ENCODE measurements around the gene RPL22. TPM values are rescaled to one million over a fixed set of nuclear protein-coding genes. Genes with fewer than 3 reads are reported as not detected.

RPL22 gene
- total and polyA plus RNA-seq, 2 of the 13 experiments (the other 11 are each of a cell fraction or from before 2014, with no cell fraction given) = 214 to 545 TPM

- 0 out of 2 replicates have a peak, but pooled peaks have one; percentile 25 for TF ChIP-seq HNRNPL (IDR thresholded peaks at IDR 0.05; ENCODE audit: low read depth, low read length)
- TF ChIP-seq ZSCAN31 (CRISPR knock-in tag; IDR thresholded peaks at IDR 0.05; ENCODE audit: low read depth) = no peak
- no peak for TF ChIP-seq FOXA3 (CRISPR knock-in tag; IDR thresholded peaks at IDR 0.05)
- no peak for TF ChIP-seq ZSCAN22 (CRISPR knock-in tag; IDR thresholded peaks at IDR 0.05)
- no peak for TF ChIP-seq ZNF558 (CRISPR knock-in tag; IDR thresholded peaks at IDR 0.05; ENCODE audit: borderline replicate concordance)
- no peak for TF ChIP-seq ATRX (CRISPR knock-in tag; IDR thresholded peaks at IDR 0.05; ENCODE audit: borderline replicate concordance)
- TF ChIP-seq KDM6A (CRISPR knock-in tag; IDR thresholded peaks at IDR 0.05; ENCODE audit: low read depth) = no peak
- TF ChIP-seq RAD21 (CRISPR knock-in tag; IDR thresholded peaks at IDR 0.05) = peak; percentile 97
- no peak for TF ChIP-seq DR1 (CRISPR knock-in tag; IDR thresholded peaks at IDR 0.05)
- TF ChIP-seq ZNF337 (CRISPR knock-in tag; IDR thresholded peaks at IDR 0.05; ENCODE audit: borderline replicate concordance, low read depth) = no peak
- no peak for TF ChIP-seq NPAS2 (CRISPR knock-in tag; IDR thresholded peaks at IDR 0.05; ENCODE audit: borderline replicate concordance)
- TF ChIP-seq TFDP1 (CRISPR knock-in tag; IDR thresholded peaks at IDR 0.05; ENCODE audit: borderline replicate concordance) = peak; percentile 46; the same call in 1 of the 2 replicates
- peak; percentile 97 for TF ChIP-seq CTCF (CRISPR knock-in tag; IDR thresholded peaks at IDR 0.05)
- TF ChIP-seq ZNF83 (CRISPR knock-in tag; IDR thresholded peaks at IDR 0.05; ENCODE audit: borderline replicate concordance) = no peak
- TF ChIP-seq PITX1 (CRISPR knock-in tag; IDR thresholded peaks at IDR 0.05) = 0 out of 2 replicates have a peak, but pooled peaks have one; percentile 30
- no peak for TF ChIP-seq ZNF275 (CRISPR knock-in tag; IDR thresholded peaks at IDR 0.05; ENCODE audit: borderline replicate concordance)
- TF ChIP-seq REXO4 (CRISPR knock-in tag; IDR thresholded peaks at IDR 0.05; ENCODE audit: borderline replicate concordance) = no peak
- TF ChIP-seq DPF2 (CRISPR knock-in tag; IDR thresholded peaks at IDR 0.05; ENCODE audit: borderline replicate concordance, low read depth) = no peak
- peak; percentile 54 for TF ChIP-seq XRCC5 (optimal IDR thresholded peaks at IDR 0.05; ENCODE audit: low read length)
- peak; percentile 35; the same call in 1 of the 2 replicates for TF ChIP-seq KDM2A (CRISPR knock-in tag; IDR thresholded peaks at IDR 0.05; ENCODE audit: borderline replicate concordance, low read depth)
- TF ChIP-seq TOE1 (CRISPR knock-in tag; IDR thresholded peaks at IDR 0.05) = no peak
- TF ChIP-seq MIER2 (CRISPR knock-in tag; IDR thresholded peaks at IDR 0.05) = peak; percentile 80
- 0 out of 2 replicates have a peak, but pooled peaks have one; percentile 29 for TF ChIP-seq TBX2 (CRISPR knock-in tag; IDR thresholded peaks at IDR 0.05; ENCODE audit: borderline replicate concordance)
- 0 out of 2 replicates have a peak, but pooled peaks have one; percentile 3 for TF ChIP-seq KDM5B (CRISPR knock-in tag; IDR thresholded peaks at IDR 0.05; ENCODE audit: borderline replicate concordance)
- no peak for TF ChIP-seq SAFB2 (CRISPR knock-in tag; IDR thresholded peaks at IDR 0.05; ENCODE audit: borderline replicate concordance, low read depth)
- TF ChIP-seq NFE2L2 (IDR thresholded peaks at IDR 0.05; ENCODE audit: low read length) = no peak
Observed at GRCh38 chr1:6246497-6247467, 47.4 kb upstream of the RPL22 start (continued).
